Measurements from ENCODE around the gene FAM162B. TPM values are rescaled to one million over a fixed set of nuclear protein-coding genes. Genes with fewer than 3 reads are reported as not detected.
"Not testable (repeated sequence)": the region's sequence is repeated elsewhere in the genome, so short reads cannot be mapped to it uniquely, and the experiment has no call there.

FAM162B gene
- total RNA-seq, 1 experiment from 2014 or later: not detected

DNA sequence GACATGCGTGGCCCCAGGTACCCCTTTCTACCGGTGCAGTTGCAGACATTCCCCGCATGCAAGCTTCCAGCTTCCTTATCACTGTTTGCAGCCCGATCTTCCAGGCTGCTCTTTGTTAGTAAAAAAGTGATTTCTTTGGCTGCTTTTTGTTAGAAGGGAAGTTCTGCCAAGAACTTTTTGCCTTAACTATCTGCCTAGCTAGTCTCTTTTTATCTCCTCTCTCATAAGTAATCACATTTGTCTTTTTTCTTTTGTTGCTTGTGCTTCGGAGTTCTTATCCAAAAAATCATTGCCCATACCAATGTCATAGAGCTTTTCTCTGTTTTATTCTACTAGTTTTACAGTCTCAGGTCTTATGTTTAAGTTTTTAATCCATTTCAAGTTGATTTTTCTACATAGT, 20.3 kb downstream of the FAM162B start:
- in situ Hi-C loops (cut with HindIII; ENCODE audit: low pct_unique_long_range_greater_than_20kb, low sequenced_read_pairs): no loop called here

GRCh38 chr6:116741571-116741970, 23.9 kb downstream of the FAM162B start:
- DNase-seq (ENCODE audit: low read depth, low spot score): no peak
- in situ Hi-C loops (cut with HindIII; ENCODE audit: low pct_unique_long_range_greater_than_20kb, low sequenced_read_pairs): no loop called here

More for the DNA sequence above, 20.3 kb downstream of the FAM162B start:
- DNase-seq (ENCODE audit: low read depth, low spot score): no peak

DNA sequence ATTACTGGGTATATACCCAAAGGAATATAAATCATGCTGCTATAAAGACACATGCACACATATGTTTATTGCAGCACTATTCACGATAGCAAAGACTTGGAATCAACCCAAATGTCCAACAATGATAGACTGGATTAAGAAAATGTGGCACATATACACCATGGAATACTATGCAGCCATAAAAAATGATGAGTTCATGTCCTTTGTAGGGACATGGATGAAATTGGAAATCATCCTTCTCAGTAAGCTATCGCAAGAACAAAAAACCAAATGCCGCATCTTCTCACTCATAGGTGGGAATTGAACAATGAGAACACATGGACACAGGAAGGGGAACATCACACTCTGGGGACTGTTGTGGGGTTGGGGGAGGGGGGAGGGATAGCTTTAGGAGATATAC, 25.0 kb downstream of the FAM162B start:
- in situ Hi-C loops (cut with HindIII; ENCODE audit: low pct_unique_long_range_greater_than_20kb, low sequenced_read_pairs); DNase-seq (ENCODE audit: low read depth, low spot score): not testable (repeated sequence)

- in situ Hi-C loops (cut with HindIII; ENCODE audit: low pct_unique_long_range_greater_than_20kb, low sequenced_read_pairs): no loop called here
These were observed 28.5 kb downstream of the FAM162B start for GRCh38 chr6:116737004-116737403.

GRCh38 chr6:116730513-116730912, 35.0 kb downstream of the FAM162B start:
- in situ Hi-C loops (cut with HindIII; ENCODE audit: low pct_unique_long_range_greater_than_20kb, low sequenced_read_pairs): no loop called here
- DNase-seq (ENCODE audit: low read depth, low spot score): no peak

More at GRCh38 chr6:116737004-116737403, 28.5 kb downstream of the FAM162B start:
- DNase-seq (ENCODE audit: low read depth, low spot score): no peak

DNA sequence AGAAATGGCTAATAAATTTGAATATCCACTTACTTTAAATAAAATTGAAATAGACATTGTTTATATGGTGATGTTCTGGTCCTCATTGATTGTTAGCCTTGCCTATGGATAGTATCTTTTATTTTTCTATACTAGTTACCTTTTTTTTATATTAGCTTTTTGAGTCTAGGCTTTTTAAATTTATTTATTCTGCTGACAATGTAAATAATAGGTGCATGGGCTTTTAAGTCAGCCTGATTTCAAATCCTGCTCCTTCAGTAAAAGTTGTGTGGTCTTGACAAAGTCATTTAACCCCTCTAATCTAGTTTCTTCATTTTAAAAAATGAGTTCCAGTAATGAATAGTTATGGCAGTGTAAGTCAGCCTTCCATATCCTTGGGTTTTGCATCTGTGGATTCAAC, 38.6 kb downstream of the FAM162B start:
- DNase-seq (ENCODE audit: low read depth, low spot score): no peak
- in situ Hi-C loops (cut with HindIII; ENCODE audit: low pct_unique_long_range_greater_than_20kb, low sequenced_read_pairs): no loop called here

DNA sequence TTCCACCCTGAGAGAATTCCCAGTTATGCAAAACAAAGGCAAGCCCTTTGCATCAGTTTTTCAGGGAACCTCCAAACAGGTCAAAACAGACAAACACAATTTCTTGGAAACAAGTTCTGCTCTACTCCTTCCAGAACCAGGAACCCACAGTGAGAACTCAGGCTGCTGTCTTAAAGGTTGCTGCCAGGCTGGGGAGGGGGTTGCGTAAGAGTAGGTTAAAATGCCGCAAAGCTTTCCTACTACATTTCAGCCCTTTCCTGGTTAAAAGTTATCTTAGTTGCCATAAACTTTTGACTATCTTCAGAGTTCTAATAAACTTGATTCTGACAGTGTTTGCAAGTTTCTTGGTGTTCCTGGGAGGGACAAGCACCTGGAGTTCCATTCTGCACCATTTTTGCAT, 50.8 kb downstream of the FAM162B start:
- in situ Hi-C loops (cut with HindIII; ENCODE audit: low pct_unique_long_range_greater_than_20kb, low sequenced_read_pairs): no loop called here
- DNase-seq (ENCODE audit: low read depth, low spot score): no peak

DNA sequence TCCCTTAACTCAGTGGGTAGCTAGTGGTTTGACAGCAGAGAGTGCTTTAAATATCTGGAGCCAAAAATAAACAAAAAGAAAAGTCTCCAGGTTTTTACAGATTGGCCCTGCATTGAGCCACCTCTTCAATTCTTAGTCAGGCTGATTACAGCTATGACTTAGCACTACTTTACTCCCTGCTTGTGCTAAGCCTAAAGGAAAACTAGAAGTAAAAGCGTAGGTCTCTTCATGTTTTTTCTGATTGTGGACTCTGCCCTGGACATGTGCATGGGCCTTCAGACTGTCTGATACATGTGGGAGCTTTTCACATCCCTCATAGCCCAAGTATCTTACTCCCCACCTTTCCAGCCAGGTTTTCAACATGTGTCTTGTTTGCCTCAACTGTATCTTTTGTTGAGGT, 51.2 kb downstream of the FAM162B start:
- no peak for DNase-seq (ENCODE audit: low read depth, low spot score)
- in situ Hi-C loops (cut with HindIII; ENCODE audit: low pct_unique_long_range_greater_than_20kb, low sequenced_read_pairs): no loop called here

DNA sequence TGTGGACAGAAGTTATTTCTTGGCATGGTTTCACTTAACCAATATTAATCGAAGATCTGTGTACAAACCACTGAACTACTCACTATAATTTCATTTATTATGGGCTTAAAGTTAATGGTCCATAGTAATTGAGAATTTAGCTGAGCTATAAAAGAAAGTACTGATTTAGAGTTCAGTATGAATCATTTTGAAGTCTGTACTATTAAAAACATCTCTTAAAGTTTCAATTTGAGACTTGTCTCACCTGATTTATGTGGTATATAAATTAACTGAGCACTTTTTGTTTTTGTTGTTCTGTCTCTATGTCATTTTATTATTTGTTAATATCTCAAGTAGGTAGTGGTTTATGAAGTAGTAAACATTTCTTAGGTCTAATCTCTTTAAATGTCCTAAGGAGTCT, 59.6 kb downstream of the FAM162B start:
- no peak for DNase-seq (ENCODE audit: low read depth, low spot score)
- in situ Hi-C loops (cut with HindIII; ENCODE audit: low pct_unique_long_range_greater_than_20kb, low sequenced_read_pairs): no loop called here

GRCh38 chr6:116703888-116704287, 61.6 kb downstream of the FAM162B start:
- DNase-seq (ENCODE audit: low read depth, low spot score); in situ Hi-C loops (cut with HindIII; ENCODE audit: low pct_unique_long_range_greater_than_20kb, low sequenced_read_pairs): not testable (repeated sequence)

Other genes starting within 250 kb of the FAM162B start
- 0.21 TPM in 1 of 2 replicates, not detected in the other for gene TRAPPC3L, start 220.0 kb downstream of the FAM162B start, total RNA-seq (2014; rRNA removed; shearing (Covaris generic))
- 0.16 TPM in 1 of 2 replicates, not detected in the other for gene CALHM4, start 212.0 kb downstream of the FAM162B start, total RNA-seq (2014; rRNA removed; shearing (Covaris generic))
- 53.8 and 57.2 TPM in 2 replicates for gene RWDD1, start 194.2 kb downstream of the FAM162B start, total RNA-seq (2014; rRNA removed; shearing (Covaris generic))
- gene RSPH4A, start 149.2 kb downstream of the FAM162B start, total RNA-seq (2014; rRNA removed; shearing (Covaris generic)): 0.21 TPM in 1 of 2 replicates, not detected in the other
- 14.1 and 15.9 TPM in 2 replicates for gene ZUP1, start 97.0 kb downstream of the FAM162B start, total RNA-seq (2014; rRNA removed; shearing (Covaris generic))
- gene KPNA5, start 84.5 kb downstream of the FAM162B start, total RNA-seq (2014; rRNA removed; shearing (Covaris generic)): 8.6 and 9.9 TPM in 2 replicates
- gene GPRC6A, start 63.4 kb upstream of the FAM162B start, total RNA-seq (2014; rRNA removed; shearing (Covaris generic)): not detected in 2 replicates
- gene RFX6, start 111.5 kb upstream of the FAM162B start, total RNA-seq (2014; rRNA removed; shearing (Covaris generic)): 0.08 TPM in 1 of 2 replicates, not detected in the other

All from SK-MEL-5 (cell line).